GM19351 (cell line): ENCODE results near the gene SLC12A7.

Experiments used
- ATAC-seq: cut with Tn5 transposase; IDR thresholded peaks from one replicate; pipeline ENCODE4 v1.9.1; 2021; ENCODE audit warnings: mild to moderate bottlenecking, moderate library complexity; ENCODE audit not compliant: unreplicated experiment

SLC12A7 gene

DNA sequence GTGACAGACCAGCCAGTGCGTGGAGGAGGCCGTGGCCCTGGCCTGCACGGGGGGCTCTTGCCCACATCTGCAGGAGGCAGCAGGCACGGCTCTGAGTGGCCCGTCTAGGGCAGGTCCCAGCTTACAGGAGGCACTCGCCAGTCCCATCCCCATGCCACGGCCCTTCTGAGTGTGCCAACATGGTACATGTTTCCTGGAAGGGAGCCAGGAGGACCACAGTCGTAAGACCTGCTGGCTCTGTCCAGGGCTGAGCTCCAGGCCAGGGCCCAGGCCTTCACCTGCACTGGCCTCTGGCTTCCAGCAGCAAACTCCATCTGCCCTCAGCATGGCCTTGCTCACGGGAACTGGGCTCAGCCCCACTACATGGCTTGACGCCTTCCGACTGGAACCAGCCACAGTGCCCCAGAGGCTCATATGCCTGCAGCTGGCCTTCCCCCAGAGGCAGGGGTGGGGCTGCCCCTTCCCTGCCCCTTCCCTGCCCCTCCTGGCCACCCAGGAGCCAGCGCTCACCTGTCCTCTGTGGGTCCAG is 99.5 kb downstream of the SLC12A7 start:
- no peak for ATAC-seq

DNA sequence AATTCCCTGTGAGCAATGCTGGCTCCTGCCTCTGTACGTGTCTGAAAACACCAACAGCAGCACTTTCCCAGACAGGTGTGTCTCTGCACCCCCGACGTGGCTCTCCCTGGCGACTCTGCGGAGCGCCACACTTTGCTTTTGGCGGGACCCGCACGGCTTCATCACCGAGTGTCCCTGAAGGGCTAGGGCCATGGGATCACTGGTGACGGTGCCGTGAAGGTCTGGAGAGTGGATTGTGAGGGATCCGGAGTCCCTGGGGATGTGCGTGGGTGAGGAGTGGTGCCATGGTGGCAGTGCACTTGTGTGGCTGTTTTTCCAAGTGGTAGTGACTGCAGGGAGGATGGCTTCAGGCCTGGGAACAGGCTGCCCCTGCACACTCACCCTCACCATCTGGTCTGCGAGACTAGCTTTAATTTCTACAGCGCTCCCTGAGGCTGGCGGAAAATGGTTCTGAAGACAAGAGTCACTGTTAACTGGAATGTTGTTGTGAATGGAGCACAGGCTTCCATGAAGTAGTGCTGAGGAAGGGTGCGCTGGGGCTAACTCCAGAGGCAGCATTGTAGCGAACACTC is 100.0 kb downstream of the SLC12A7 start:
- no peak for ATAC-seq

- ATAC-seq: no peak
These were observed 100.6 kb downstream of the SLC12A7 start for GRCh38 chr5:1011226-1011631.

GRCh38 chr5:1010641-1011046 is 101.2 kb downstream of the SLC12A7 start:
- no peak for ATAC-seq

DNA sequence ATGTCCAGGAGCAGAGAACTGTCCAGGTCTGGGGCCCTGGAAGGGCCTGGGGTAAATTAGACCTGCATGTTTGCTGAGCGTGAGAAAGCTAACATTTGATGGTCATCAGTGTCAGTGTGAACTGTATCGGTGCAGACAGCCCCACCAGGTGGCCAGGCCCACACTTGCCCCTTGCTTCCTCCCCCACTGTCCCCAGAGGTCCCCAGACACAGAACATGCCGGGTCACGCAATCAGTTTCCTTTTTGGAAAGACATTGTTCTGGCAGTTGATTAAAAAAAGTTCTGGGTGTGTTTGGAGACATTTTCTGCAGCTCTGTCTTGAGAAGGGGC is 101.7 kb downstream of the SLC12A7 start:
- ATAC-seq: no peak

DNA sequence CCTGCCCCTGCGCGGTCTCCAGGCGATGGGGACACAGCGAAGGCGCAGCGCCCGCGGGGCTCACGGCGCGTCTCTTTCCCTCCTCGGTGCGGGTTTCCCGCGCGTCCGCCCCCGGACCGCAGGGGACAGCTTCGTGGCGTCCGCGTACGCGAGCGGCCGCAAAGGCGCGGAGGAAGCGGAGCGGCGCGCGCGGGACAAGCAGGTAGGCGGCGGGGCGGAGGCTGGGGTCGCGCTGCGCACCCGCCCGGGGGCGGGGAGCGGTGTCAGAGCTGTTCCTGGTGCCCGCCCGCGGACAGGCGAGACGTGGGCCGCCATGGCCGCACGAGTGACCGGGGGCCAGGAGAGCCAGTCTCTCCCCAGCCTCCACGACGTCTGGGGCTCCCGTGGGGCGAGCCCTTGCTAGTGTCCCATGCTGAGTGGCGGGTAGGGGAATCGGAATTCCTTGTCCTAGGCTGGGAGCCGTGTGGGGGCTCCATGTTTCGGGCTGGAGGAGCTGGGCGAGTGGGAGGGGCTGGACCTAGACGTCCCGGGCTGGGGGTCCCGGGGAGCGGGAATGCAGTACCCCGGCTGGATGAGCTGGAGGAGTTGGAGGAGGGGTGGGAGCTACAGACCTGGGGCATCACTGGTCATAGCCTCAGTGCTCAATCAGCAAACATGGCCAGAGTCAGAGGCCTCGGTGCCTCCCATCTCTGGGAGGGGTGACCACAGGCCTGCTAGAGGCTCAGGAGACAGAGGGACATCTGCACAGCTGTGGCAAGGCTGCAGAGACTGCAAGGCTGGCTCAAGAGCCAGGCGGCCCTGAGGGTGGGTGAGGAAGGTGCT is 102.3 kb downstream of the SLC12A7 start:
- no peak for ATAC-seq

DNA sequence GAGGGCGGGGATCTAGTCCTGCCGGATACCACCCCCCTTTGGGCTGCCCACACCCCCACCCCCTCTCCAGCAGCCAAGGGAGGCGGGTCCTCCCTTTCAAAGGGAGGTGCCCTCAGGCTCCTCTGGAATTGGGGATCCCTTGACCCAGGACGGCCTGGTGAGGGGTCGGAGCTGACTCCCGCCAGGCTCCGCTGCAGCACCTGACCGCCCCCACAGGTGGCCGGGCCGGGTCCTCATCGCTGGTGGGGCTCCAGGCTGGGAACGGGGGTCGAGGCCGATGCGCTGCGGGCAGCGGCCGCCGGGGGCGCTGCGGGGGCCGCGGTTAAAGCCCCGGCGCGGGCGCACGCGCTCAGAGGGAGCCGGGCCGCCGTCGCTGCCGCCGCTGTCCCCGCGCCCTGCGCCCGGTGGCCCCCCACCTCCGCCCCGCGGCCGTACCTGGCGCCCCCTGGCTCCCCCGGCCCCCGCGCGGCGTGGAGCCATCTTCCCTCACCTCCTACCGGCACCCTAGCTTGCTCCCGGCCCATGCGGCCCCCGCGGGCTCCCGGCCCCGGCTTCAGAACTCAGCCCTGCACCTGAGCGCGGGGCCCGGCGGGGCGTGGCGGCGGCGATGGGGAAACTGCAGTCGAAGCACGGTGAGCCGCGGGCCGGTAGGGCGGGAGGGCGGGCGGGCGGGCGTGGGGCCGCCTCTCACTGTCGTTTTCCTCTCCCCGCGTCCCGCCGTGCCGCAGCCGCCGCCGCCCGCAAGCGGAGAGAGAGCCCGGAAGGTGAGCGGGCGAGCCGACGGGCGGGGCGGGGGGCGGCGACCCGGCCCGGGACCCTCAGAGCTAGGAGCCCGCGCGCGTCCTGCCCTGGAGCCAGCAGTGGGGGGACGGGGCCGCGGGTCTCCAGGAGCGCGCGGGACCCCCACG is 103.2 kb downstream of the SLC12A7 start, which contains the start of gene NKD2:
Gene NKD2, plus strand, starts transcription at position 352 of the 908 bp plus-strand sequence. Its CDS starts 256 bp downstream, at position 608.
- no peak for ATAC-seq

GRCh38 chr5:1007681-1008450 is 104.0 kb downstream of the SLC12A7 start:
- ATAC-seq: no peak

DNA sequence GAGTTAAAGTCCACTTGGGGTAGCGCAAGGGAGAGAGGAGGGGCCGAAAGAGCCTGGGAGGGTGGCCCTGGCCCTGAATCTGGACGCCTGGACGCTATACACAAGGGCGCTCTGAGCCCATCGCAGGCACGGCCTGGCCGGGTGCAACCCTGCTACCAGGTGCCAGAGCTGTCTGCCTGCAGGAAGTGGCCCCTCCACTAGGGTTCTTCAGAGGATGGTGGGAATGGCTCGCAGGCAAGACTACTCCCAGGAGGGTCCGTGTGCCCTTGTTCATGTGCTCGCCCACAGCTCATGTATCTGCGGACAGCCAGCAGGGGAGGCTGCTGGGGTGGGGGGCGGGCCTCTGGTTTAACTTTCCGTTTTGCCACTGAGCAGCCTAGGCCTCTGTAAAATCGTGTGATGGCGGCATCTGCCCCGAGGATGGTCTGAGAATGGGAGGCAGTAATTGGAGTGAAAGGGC is 104.6 kb downstream of the SLC12A7 start:
- no peak for ATAC-seq

- ATAC-seq: no peak
These were observed 105.2 kb downstream of the SLC12A7 start for GRCh38 chr5:1006656-1007071.

- ATAC-seq: no peak
These were observed 105.8 kb downstream of the SLC12A7 start for GRCh38 chr5:1005904-1006655.

DNA sequence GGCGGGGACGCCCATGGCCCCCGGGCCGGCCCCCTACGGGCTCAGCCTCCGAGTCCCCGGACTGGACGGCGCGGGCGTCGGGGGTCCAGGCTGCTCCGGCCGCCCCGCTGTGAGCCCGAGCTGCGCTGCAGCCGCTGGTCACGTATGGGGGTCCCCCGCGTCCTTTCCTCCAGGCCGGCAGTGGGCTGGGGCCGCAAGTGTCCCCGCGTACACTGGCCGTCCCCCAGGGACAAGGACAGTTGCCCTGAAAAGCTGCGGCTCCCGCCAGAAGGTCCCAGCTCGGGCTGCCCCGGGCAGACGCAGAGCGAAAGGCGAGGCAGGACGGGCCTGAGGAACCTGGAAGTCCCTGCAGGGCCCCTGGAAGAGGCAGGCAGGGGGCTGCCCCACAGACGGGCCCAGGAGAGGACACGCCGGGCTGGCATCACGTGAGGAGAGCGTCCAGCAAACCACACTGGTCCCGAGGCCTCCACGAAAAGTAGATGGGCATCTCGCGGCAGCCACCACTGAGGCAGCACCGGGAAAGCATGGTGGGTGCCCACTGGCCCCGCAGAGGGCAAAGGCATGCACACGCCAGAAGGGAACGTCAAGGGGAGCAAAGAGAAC is 106.5 kb downstream of the SLC12A7 start:
- no peak for ATAC-seq

DNA sequence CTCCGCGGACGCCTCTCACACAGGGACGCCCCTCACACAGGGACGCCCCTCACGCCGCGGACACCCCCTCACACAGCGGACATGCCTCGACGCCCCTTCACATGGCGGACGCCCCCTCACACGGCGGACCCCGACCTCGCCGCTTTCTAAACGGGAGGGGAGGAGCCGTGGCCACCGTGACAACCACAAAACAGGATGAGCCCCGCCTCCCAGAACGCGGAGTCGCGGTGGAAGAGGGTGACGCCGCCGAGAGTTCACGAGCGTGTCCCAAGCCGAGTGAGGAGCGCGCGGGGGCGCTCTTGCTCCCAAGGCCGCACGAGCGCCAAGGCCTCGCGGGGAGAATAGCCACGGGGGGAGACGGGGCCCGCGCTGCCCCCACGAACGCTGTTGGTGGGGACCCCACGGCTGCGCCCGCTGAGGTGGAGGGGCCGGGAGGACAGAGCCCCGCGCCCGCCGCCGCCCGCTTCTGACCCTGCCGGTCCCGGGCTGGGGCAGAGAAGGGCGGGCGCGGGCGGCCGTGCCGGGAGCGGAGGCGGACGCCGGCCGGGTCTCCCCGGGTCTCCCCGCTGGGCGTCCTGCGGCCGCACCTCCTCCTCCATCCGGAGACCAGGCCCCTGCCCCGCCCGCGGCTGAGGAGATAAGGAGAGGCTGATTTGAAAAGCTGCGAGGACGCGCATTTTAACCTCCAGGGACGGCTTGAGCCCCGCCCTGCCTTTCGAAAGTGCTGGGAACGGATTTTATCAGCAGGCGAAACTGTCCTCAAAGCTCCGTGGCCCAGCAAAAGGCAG is 107.2 kb downstream of the SLC12A7 start:
- no peak for ATAC-seq

DNA sequence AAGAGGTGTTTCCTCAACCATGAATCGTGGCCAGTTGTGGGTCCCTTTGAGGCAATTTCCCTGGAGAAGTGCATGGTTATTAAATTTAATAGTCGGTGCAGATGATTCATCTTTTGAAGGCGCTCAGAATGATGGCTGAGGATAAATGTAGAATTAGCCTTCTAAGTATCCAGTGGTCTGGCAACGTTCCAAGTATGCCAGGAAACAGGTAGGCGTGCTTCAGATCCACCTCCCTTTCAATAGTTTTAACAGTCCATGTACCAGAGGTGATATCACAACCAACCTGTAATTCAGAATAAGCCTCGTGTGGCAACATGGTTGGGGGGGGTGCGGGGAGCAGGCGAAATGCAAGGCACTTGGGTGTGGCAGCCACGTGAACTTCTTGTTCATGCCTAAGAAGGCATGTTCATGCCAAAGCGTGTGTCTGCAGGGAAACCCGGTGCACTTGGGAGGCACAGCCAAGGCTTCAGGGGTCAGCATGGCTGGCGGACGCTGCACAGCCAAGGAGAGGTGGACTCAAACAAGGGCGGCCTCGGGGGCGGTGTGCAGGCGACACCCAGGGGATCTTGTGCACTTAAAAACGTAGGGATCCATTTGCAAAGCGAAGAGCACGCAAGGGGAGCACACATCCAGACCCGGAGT is 108.4 kb downstream of the SLC12A7 start:
- ATAC-seq: no peak

GRCh38 chr5:1002836-1003235 is 109.0 kb downstream of the SLC12A7 start:
- no peak for ATAC-seq

DNA sequence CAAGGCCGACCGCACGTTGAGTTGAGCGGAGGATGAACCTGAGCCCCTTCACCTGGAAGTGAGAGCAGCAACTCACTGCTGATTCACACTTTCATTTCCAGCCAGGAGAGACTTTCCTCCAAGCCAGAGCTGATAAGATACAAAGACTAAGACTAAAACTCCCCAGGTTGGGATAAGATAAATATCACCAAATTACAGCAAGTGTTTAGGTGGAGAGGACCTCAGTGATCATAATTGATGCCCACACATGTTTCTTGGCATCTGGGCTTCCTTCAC is 109.7 kb downstream of the SLC12A7 start:
- ATAC-seq: no peak

DNA sequence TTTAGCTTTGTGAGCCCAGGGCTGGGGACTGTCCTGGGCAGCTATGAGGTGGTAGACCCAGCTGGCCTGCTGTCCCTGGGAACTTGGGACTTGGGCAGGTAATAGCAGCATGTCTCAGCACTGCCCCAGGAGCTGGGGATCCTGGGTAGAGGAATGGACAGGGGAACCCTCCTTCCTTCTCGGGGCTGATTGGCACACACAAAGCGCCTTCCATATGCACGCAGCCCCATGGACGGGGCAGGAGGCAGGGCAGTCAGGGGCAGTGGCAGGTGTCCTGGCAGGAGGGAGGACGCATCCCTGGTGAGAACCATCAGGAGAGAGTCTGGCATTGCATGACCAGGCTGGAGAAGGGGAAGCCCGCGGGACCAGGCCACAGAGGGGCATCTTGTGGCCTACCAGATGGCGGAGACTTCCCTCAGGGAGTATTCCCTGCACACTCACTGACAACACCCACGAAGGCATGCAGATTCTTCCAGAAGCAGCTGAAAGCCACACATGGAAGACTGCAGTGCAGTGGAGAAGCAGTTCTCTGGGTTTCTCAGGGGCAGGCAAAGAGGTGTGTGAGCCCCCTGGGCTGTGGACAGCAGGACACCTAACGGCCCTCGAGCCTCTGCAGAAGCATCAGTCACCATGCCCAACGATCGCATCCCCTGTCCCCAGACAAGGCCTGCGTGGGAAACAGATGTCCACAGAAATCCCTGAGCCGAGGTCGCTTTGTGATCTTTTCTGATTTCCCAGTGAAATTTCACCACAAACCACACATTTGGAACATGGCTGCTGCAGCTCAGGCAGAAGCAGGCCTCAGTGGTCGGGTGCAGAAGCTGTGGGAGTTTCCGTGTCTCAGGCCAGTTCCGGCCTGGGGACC is 110.2 kb downstream of the SLC12A7 start:
- no peak for ATAC-seq
